ENCODE data around the gene CTXN1.
"Not testable (repeated sequence)": the region's sequence is repeated elsewhere in the genome, so short reads cannot be mapped to it uniquely, and the experiment has no call there.

The CTXN1 gene

DNA sequence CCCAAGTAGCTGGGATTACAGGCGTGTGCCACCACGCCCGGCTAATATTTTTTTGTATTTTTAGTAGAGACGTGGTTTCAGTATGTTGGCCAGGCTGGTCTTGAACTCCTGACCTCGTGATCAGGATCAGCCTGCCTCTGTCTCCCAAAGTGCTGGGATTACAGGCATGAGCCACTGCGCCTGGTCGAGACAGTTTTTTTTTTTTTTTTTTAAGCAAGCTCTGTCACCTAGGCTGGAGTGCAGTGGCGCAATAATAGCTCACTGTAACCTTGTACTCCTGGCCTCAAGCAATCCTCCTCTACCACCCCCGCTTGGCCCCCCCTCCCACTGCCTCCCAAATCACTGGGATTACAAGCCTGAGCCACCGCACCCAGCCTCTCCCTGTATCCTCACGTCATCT is 28.6 kb downstream of the CTXN1 start:
- no peak for DNase-seq

DNA sequence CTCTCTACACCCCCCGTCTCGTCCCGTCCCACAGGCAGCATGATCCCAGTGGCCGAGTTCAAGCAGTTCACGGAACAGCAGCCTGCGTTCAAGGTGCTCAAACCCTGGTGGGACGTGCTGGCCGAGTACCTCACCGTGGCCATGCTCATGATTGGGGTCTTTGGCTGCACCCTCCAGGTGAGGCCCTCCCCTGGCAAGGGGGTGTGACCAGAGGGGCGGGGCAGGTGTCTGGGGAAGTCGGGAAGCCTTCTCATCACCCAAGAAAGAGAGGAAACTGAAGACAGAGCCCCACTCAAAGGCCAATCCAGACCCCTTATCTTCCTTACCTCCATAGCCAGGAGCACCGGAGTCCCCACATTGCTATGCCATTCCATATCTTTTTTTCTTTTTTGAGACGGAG is 30.4 kb downstream of the CTXN1 start:
- no peak for DNase-seq

DNA sequence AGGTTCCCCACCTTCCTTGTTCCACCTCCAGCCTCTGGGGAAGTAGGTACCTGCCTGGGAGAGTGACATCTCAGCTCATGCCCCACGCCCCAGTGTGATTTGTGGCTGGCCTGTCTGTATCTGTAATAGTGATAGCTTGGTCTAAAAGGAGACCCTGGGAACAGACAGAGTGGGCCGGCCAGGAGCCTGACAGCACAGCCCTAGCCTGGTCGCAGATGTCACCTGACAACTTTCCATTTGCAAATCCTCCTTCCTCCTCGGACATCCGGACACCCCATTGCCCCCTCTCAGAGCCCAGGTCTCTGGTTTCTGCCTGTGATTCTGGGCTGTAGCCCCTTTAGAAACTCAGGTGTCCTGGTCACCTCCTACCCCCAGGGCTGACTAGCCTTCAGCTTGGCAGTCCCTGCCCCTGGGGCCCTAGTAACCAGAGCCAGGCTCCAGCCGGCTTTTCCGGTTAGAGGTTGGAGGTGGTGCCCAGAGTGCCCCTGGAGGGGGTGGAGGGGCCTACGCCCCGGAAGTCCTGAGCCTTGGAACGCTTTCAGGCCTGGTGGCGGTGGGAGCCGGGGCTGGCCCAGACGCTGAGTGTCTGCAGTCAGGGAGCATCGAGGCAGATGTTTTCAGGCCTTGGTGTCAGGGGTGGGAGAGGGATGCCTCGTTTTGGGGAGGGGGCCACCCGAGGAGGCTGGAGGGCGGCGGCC is 31.2 kb downstream of the CTXN1 start:
- no peak for DNase-seq

GRCh38 chr19:7893362-7894101 is 32.4 kb downstream of the CTXN1 start:
- DNase-seq: not testable (repeated sequence)

GRCh38 chr19:7888826-7889217 is 37.1 kb downstream of the CTXN1 start:
- no peak for DNase-seq

- no peak for DNase-seq
Observed at GRCh38 chr19:7888145-7888825, 37.6 kb downstream of the CTXN1 start, which contains the start of gene LRRC8E. LRRC8E (plus strand) TSS chr19:7888510; CDS start chr19:7895604, 7,094 bp downstream.

DNA sequence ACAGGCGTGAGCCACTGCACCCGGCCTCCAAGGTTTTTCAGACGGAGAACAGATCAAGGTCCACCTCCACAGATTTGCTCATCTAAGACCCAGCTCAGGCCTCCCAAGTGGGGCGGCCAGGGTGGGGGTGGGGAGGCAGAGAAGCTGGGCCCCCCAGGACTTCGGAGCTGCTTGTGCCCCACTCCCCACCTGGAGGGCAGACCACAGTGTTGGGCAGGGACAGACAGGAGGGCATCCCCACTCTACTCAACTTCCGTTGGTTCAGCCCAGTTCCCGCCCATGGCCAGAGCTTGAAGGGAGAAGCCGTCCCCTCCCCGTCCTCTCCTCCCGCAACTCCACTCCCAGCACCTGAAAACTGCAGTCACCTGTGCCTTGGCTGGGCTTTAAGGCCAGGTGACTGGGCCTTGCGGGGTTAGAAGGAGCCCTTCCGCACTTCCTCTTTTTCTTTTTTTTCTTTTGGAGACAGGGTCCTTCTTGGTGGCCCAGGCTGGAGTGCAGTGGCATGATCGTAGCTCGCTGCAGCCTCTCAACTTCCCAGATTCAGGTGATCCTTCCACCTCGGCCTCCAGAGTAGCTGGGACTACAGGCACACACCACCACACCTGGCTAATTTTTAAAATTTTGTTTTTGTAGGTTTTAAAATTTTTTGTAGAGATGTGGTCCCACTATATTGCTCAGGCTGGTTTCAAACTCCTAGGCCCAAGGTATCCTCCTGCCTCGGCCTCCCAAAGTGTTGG is 38.4 kb downstream of the CTXN1 start:
- no peak for DNase-seq

GRCh38 chr19:7885818-7886217 is 40.1 kb downstream of the CTXN1 start:
- no peak for DNase-seq

GRCh38 chr19:7883796-7884570 is 42.0 kb downstream of the CTXN1 start:
- DNase-seq: no peak

- DNase-seq: no peak
Observed at GRCh38 chr19:7883105-7883504, 42.8 kb downstream of the CTXN1 start.

DNA sequence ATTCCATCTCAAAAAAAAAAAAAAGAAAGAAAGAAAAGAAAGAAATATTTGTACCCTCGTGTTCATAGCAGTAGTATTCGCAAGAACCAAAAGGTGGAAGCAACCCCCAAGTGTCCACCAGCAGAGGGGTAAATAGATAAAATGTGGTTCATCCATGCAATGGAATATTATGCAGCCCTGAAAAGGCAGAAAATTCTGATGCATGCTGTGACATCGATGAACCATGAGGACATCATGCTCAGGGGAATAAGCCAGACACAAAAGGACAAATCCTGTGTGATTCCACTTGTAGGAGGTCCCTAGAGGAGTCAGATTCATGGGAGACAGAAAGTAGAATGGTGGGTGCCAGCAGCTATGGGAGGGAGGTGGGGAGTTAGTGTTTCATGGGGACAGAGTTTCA is 44.0 kb downstream of the CTXN1 start:
- no peak for DNase-seq

- no peak for DNase-seq
Observed at GRCh38 chr19:7879836-7880235, 46.1 kb downstream of the CTXN1 start.

DNA sequence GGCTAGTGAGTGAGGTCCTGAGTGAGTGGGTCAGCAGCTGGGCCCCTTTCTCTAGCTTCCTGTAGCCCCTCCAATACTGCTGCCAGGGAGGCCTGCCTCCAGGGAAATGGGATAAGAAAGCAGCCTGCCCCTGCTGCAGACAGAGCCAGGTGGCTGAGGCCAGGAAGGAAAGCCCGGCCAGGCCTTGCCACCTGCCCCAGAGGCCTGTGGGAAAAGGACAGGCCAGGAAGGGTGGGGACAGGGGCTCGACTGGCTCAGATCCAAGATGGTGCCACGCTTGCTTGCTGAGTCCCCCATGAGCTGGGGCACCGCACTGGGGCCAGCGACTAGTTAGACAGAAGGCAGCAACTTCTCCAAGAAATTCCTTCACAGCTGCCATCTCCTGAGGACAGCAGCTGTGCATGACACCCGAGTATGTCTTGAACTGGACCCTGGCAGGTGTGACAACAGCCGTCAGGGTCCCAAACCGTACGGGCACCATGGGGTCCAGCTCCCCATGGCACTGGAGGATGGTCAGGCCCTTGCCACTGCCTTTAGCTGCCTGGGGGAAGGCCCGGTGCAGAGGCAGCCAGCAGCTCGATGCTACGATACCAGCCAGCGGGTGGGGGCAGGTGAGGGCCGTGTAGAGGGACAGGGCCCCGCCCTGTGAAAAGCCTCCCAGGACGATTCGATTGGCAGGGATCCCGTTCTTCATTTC is 46.7 kb downstream of the CTXN1 start:
- DNase-seq: no peak

DNA sequence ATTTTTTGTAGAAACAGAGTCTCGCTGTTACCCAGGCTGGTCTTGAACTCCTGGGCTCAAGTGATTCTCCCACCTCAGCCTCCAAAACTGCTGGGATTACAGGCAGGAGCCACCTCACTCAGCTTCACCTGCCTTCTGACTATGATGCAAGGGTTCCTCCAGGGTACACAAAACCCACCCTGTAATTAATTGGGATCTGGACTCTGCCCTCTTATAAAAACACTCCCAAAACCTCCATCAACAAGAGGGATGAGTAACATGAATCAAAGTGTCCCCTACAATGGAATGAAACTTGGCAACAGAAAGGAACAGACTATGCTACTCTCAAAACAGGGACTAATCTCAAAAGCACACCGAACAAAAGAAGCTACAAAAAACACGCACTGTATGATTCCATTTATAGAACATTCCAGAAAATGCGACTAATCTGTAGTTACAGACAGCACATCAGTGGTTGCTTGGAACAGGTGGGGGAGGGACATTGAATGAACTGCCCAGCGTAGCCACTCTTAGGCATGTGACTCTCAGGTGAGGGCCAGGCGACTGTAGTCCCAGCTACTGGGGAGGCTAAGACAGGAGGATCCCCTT is 48.6 kb downstream of the CTXN1 start:
- no peak for DNase-seq

GRCh38 chr19:7874897-7875273 is 51.0 kb downstream of the CTXN1 start:
- DNase-seq: no peak
